GM18868 (cell line): ENCODE data around the gene POLR2L.

Experiments used
- ATAC-seq: cut with Tn5 transposase; IDR thresholded peaks from one replicate; pipeline ENCODE4 v1.9.1; 2021; ENCODE audit warnings: mild to moderate bottlenecking, moderate library complexity; ENCODE audit not compliant: unreplicated experiment

Gene POLR2L

GRCh38 chr11:828506-829175 is 13.7 kb downstream of the POLR2L start:
- ATAC-seq, result no peak

GRCh38 chr11:827897-828192 is 14.5 kb downstream of the POLR2L start, which contains the start of gene CRACR2B:
TSS of gene CRACR2B (plus strand) at chr11:827919. CDS start at chr11:828608, 689 bp downstream.
- no peak for ATAC-seq

GRCh38 chr11:827146-827896 is 15.0 kb downstream of the POLR2L start:
- ATAC-seq, result peak; percentile 42

- ATAC-seq, result no peak
Observed at GRCh38 chr11:826836-827145, 15.5 kb downstream of the POLR2L start.

GRCh38 chr11:826227-826621 is 16.1 kb downstream of the POLR2L start:
- no peak for ATAC-seq

GRCh38 chr11:825366-826226 is 16.7 kb downstream of the POLR2L start:
- no peak for ATAC-seq

DNA sequence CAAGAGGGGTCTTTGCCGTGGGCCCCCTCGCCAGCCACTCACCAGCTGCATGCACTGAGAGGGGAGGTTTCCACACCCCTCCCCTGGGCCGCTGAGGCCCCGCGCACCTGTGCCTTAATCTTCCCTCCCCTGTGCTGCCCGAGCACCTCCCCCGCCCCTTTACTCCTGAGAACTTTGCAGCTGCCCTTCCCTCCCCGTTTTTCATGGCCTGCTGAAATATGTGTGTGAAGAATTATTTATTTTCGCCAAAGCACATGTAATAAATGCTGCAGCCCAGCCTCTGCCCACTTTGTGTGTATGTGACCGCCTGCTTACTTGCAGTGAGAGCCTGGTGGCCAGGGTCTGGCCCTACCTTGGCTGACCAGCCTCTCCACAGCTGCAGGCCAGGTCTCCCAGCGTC is 17.4 kb downstream of the POLR2L start:
- ATAC-seq, result no peak

DNA sequence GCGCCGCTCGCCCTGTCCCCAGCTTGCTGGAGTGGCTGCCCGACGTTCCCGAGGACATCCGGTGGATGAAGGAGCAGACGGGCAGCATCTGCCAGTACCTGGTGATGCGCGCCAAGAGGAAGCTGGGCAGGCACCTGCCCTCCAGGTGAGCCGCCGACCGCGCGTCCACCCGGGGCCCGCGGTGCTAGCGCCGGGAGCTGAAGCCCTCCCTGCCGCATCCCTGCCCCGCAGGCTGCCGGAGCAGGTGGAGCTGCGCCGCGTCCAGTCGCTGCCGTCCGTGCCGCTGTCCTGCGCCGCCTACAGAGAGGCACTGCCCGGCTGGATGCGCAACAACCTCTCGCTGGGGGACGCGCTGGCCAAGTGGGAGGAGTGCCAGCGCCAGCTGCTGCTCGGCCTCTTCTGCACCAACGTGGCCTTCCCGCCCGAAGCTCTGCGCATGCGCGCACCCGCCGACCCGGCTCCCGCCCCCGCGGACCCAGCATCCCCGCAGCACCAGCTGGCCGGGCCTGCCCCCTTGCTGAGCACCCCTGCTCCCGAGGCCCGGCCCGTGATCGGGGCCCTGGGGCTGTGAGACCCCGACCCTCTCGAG is 17.9 kb downstream of the POLR2L start:
- no peak for ATAC-seq

GRCh38 chr11:823441-824291 is 18.7 kb downstream of the POLR2L start:
- ATAC-seq, result no peak

- ATAC-seq, result no peak
Observed at GRCh38 chr11:821512-822371, 20.6 kb downstream of the POLR2L start.

GRCh38 chr11:820655-821511 is 21.4 kb downstream of the POLR2L start:
- no peak for ATAC-seq

DNA sequence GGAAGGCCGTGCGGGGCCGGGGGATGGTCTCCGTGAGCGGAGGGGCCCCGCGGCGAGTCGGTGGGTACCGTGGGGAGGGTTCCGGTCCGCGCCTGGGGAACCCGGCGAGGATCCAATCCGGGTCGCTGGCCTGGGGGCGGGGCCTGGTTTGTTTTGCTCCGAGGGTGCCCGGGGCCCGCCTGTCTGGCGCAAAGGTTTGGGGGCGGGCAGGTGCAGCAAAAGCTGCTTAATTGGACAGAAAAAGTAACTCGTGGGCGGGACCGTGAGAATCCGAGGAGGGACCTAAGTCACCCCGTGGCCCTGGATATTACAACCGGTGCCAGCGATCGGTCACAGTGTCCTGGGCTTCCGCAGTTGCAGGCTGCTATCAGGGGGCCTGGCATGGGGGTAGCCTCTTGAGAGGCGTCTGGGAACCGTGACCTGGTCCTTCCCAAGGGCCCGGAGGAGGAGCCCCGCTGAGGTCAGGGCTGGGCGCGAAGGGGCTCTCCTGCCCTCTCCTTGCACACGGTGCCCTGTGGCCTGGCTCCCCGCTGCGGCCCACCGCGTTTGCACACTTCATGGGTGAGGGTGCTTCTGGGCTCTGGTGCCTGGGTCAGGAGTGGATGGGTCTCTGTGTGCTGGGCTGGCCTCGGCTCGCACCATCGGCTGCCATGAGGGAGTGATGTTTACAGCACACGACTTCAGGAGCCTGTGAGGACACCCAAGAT is 22.2 kb downstream of the POLR2L start:
- ATAC-seq, result peak; percentile 66

DNA sequence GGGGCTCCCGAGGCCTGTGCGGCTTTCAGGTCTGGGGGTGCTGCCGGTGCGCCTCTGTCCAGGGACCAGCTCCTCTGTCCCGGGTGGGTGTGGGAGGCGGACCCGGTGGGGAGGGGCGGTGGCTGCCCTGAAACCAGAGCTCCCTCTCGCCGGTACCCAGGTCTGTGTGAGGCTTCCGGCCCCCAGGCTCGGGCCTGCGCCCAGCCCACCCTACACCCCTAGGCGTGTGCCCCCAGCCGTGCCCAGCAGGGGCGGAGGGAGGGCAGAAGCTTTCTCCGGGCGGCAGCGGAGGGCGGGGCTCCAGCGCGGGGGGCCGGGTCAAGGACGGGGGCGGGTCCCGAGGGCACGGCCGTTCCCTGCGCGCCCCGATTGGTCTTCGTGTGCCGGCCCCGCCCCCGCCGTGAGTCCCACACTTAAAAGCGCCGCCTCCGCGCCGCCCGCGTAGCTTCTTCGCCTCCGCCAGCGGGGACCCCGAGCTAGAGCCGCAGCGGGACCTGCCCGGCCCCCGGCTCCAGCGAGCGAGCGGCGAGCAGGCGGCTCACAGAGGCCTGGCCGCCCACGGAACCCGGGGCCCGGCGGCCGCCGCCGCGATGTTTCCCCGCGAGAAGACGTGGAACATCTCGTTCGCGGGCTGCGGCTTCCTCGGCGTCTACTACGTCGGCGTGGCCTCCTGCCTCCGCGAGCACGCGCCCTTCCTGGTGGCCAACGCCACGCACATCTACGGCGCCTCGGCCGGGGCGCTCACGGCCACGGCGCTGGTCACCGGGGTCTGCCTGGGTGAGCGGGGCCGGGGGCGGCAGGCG is 23.0 kb downstream of the POLR2L start:
- peak; percentile 68 for ATAC-seq

DNA sequence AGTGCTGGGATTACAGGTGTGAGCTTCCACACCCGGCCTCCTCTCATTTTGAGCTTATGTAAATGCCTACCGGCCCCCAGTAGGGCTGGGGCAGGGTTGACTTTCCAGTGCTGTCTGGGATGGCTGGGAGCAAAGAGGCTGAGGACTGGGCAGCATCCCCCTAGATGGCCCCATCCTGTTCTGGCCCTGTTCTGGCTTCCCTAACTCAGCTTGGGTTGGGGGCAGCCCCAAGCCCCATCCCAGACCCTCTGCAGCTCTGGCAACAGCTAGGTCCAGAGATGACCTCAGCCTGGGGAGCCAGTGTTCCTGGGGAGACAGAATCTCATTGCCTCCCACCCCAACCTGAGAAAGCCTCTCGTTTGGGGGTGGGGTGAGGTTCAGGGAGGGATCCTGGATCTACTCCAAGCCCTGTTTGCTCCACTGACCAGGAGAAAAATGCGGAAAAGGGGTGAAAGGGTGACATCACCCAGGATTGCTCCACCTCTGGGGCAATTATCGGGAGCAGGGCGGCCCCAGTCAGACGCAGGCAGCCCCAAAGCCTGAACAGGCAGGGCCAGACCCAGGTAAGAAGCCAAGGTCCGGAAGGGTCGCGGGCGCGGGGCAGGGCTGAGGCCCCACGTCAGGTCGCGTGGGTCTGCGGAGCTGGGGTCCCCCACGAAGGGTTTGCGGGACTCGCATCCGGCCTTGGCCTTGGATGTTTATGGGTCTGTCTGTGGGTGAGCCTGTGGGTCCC is 23.8 kb downstream of the POLR2L start, which contains the start of gene PNPLA2:
PNPLA2 (plus strand) TSS at position 519 of the 733 bp plus-strand sequence. CDS start 805 bp downstream, outside the sequence.
- no peak for ATAC-seq

DNA sequence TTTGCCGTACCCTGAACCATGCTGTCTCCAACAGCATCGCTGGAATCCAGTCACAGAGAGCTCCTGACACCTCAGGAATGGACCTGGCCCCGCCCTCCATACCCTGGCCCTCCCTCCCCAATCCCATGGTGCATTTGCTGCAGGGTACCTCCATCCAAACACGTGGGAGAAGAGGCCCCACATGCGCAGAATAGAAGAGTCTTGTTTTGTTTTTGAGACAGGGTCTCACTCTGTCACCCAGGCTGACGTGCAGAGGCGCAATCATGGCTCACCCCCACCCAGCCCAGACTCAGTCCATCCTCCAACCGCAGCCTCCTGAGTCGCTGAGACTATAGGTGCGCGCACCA is 25.9 kb downstream of the POLR2L start:
- no peak for ATAC-seq

- no peak for ATAC-seq
Observed at GRCh38 chr11:815675-816432, 26.5 kb downstream of the POLR2L start.
